Raji (cell line): ENCODE data around the gene NRXN3.

Source experiments
- POLR2A ChIP-seq: IDR thresholded peaks from 2 replicates; pipeline ENCODE4 v1.6.1; 2011; ENCODE audit warnings: low read depth, low read length, control low read depth; ENCODE audit not compliant: insufficient read depth

Gene NRXN3

DNA sequence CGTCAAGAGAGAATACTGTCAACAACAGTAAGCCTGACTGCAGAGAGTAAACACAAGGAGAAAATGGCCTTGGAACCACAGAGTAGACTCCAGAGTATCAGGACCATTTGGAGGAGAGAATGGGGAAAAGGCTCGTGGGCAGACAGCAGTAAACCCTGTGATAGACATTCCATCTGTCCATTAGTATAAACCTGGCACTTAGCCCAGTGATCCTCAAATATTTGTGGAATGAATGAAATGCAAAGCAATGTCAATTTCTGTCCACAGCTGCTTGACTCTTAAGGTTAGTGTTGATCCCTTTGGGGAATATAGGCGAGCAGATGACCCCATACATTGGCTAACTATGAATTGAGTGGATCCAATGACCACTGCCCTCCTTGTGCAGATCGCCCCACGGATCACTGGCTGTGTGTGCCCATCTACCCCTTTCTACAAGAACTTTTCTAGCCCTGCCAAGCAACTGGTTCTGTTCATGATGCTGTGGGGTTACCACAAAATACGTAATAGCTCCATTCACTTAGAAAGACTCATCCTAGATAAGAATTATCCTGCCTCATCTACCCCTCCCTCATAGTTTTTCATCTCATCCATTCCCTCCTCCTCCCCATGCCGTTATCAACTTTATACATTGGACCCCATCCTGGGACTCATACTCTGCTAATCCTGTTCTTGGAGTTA is 846.8 kb downstream of the NRXN3 start:
- no peak for TF ChIP-seq POLR2A

DNA sequence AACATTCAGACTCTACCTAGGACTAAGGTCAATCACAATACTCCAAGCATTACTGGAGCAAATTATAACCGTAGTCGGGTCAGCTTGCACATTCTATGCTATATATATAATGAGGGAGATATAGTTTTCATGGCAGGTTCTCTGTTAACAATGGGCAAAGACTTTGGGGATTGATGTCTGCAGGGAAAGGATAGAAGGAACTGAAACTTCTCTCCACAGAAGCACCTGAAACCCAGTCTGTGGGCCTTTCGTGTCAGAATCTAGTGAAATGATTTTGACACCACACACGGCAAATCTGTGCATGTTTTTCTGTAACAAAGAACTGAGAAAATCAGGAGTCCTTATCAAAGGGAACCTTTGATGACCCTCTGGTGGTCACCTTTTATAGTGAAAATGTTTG is 847.4 kb downstream of the NRXN3 start:
- no peak for TF ChIP-seq POLR2A

DNA sequence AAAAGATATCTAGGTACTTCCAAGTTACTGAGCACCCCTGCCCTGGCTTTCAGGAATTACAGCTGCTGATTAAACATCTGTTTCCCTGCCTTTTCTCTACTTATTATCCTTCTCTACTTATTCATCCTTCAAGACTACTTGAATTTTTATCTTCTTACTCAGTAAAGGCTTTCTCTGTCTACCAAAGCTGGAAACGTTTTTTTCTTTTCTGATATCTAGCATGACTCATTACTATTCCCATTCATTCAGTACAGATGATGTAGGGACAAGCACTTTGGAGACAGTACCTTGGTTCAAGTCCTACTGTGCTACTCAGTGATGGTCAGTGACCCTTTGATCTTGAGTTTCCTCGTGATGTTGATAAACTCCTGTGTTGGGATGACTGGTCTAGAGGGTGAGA is 848.7 kb downstream of the NRXN3 start:
- no peak for TF ChIP-seq POLR2A

DNA sequence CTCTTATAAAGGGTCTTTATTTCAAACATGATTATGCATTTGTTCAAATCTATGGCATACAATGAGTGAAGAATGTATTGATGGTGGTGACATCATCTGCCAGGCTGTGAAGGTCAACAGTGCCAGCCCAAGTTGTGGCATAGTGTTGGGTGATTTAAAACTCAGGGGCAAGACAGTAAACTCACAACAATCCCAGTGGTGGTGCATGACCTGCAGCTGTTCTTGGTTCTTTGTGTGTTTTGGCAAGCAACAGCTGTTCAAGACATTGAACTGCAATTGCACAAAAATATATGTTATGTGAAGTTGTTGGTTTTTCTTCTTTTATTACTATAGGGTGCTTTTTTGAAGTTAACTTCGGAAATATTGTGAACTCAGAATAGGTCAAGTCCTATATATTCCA is 851.6 kb downstream of the NRXN3 start:
- no peak for TF ChIP-seq POLR2A

DNA sequence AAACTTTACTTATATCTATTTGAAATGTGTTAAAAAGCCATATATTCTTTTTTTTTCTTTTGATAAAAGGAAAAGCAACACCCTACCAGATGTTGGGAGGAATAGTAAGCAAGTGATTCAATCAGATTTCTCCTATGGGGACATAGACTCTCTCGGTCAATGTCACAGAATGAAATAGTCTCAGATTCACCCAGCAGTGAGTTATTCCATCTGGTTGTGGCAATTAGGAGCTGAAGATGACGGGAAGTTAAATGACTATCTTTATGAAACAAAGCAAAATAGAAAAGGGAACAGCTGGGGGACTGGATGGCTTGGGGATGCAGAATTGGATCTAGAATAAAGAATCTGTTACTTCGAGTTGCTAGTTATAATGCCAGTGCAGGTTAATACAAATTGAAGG is 857.0 kb downstream of the NRXN3 start:
- no peak for TF ChIP-seq POLR2A

DNA sequence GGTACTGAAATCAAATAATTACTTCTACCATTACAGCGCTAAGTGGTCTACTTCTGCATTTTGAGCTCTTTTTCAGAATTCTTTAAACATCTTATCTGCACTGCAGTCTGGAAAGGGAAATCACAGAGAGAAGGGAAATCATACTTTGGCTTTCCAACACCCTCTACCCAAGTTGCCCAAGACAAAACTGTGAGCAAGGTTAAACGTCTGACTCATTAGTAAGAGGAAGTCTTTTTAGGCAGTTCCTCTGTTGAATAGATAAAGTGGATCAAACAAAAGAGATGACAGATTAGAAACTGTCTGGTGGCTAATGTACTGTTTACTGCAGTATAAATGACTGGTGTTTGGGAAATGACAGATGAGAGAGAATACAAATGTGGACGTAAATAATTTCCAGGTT is 858.1 kb downstream of the NRXN3 start:
- no peak for TF ChIP-seq POLR2A

DNA sequence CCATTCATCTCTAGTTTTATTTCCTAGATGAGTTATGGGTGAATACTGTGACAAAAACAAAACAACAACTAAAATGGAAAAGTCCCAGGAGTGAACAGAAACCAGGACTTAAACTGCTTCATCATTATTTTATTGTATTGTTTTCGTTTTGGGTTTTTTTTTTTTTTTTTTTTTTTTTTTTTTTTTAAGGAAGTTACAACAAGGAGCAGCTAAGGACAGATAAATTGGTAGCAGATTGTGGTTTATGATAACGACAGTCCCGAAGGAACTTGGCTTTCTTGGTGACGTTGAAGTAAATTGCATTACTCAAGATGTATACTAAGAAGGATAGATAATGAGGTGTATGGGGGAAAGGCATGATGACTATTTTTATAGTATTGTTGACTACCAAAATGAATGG is 866.3 kb downstream of the NRXN3 start:
- no peak for TF ChIP-seq POLR2A

DNA sequence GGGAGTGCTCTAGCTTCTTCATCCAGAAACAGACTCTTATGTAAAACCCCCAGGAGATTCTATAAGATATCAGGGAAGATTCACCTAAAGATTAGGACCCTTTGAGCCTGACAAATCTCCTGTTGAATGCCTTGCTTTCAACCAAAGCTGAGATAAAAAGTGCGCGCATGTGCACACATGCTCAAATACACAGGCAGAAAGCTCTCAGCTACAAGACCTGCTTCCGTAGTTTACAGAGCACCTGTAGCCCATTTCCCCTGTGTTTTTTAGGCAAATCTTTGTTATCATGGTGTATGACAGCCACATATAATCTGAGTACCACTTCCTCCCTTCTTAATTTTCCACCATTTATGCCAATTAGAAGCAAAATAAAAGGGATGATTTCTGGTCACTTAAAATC is 866.9 kb downstream of the NRXN3 start:
- no peak for TF ChIP-seq POLR2A

DNA sequence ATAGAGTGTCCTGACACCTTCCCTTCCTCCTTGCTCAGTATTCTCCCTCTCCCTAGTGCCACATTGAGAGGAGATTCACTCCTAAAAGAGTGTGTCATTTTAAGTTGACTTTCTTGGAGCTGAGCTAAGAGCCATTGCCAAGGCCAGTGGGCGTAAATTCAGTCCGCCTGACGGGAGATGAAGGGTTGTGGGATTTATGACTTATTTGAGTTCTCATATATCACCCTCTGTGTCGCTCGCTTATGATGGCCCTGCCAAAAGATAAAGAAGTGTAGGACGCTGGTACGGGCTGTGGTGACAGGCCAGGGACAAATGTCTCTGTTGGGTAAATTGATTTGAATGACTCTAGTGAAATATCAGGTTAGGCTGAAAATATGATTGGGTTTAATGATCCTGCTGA is 867.4 kb downstream of the NRXN3 start:
- TF ChIP-seq POLR2A, result no peak

DNA sequence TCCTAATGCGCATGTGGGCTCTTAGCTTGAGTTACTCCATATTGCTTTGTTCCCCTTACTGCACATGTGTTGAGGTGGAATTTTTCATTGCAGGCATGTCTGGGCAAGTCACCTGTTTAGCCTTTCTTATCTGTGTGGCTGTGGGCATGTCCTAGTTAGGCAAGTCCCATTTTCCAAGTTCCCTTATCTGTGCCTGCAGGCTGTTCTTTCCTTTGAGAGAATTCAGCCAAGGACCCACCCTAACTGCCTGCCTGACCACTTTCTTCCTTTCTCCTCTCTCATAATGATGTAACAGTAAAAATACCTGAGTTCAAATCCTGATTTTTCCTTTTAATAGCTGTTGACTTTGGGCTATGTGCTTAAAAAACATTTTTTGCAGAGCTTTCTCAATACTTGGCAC is 870.6 kb downstream of the NRXN3 start:
- TF ChIP-seq POLR2A, result no peak

DNA sequence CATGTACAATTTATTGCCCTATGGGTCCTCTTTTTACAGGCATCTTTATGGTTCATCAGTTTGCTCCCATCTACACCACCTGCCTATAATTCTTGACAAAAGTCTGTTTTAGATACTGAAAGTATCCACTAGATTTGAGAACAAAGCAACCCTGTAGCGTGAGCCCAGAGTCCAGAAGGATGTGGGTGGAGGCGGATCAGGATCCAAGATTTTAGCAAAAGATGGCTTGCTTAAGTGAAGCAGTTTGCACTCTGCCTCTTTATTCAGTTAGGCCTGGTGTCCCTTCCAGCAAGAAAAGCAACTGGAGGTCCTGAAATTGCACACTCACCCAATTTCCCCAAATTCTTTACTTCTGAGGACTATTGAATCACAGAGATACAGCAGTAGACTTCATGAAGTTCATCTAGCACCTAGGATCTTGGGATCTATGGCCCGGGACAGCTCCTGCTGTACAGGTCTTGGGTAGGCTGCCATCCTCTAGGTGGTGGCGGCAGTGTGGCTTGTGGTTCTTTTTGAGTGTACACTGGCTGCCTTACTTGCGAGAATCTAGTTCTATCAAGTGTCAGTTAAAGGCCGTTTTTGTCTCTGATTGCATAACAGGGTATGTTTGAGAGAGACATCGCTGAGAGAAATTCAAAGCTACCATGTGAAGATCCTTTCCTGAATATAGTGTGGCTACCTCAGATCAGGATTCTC is 873.2 kb downstream of the NRXN3 start:
- TF ChIP-seq POLR2A, result no peak

DNA sequence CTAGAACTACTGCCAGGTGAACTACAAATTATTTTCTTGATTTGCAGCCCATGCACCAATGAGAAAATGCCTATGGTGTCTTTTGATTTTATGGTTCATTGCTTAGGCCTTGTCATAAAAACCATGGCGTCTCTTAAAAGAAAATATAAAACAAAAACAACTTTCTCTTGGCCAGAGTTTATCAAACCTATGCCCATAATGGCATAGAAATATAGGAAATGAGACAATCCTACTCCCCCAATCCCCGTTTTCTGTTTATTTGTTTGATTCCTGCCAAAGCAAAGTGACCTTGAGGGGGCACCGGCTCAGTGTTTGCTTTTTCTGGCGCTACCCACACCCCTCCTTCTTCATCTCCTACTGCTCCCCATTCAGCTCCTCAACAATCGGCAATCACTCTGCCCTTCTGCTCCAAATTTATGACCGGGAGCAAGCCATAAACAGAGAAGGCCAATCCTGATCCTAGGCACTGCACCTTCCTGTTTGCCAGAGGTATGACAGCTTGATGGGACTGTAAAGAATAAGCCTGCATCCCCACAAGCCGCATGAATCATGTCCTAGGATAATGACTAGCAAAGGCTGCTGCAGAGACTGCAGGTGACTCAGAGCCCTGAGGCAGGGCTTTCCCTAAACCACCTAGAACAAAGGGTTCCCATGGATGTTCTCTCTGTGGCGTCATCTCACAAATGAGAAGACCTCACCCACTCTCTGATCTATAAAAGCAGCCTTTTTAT is 874.9 kb downstream of the NRXN3 start:
- no peak for TF ChIP-seq POLR2A

DNA sequence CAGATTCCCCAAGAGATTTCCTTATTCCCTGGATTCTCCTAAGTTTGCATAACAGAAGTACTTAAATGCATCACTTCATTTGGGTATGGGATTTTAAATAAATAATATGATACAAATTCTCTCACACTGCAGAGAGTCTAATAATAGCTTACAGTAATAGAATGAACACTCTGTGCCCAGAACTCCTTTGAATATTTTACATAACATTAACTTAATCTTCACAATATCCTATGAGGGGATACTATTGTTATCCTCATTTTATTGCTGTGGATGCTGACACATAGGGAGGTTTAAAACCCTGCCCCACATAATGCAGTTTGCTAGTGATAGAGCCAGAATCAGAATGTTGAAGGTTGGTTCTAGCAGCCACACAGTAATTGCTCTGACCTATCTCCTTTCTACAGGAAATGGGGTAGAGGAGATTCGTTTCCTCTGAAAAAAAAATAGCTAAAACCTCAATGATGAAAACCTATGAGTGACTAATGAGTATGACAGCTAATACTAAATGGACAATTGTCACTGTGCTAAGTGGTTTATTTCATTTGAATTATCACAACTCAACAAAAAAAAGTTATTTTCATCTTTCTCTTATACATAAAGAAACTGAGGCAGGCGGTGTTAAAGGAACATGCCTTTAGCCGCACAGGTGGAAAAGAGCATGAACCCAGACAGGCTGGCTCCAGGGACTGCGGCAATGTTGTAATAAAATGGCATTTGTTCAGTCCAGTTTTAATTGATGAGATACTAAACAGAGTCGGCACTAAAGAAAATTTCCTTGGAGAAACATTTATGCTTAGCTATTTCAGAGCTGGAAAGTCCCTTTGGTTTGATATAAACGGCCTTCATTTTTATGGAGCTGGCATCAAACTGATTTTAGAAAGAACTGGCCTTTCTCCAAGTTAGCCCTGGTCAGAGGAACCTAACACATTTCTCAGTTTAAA is 880.9 kb downstream of the NRXN3 start:
- TF ChIP-seq POLR2A, result no peak

DNA sequence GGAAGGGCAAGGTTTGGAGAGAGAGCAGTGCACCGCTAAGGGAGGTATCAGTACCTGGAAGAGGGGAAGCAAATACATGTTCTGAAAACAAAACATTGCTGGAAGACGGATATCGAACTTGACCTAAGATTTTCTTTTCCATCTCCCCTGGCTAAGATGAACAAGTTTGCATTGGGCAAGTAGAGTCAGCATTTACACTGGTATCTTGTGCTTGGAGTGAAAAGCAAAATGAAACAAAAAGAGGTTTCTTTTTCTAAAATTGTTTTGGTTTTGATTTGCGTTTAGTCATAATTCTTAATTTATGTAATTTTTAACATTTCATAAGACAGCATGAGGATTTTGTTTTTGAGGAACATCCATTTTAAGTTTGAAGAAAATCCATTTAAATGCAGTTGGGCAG is 881.6 kb downstream of the NRXN3 start:
- no peak for TF ChIP-seq POLR2A

DNA sequence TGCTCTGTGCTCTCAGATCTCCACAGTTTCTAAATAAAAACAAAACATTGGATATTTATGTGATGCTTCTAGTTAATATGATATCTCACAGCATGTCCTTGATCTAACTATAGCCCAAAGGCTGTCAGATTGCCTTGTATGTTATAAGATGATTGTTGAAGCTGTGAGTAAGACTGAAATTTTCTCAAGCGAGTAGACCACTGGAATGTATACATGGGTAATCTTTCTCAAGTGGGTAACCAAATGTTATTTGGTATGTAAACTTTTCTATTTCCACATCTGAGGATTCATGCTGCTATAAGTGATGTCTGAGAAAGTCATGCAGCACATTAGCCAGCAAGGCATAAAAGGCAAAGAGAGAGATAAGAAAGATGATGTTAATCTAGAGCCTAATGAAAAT is 886.7 kb downstream of the NRXN3 start:
- TF ChIP-seq POLR2A, result no peak
